ENCODE measurements around the gene TRAPPC3L.

GRCh38 chr6:116500969-116501433, 44.5 kb downstream of the TRAPPC3L start:
- TF ChIP-seq, protein P1, sequence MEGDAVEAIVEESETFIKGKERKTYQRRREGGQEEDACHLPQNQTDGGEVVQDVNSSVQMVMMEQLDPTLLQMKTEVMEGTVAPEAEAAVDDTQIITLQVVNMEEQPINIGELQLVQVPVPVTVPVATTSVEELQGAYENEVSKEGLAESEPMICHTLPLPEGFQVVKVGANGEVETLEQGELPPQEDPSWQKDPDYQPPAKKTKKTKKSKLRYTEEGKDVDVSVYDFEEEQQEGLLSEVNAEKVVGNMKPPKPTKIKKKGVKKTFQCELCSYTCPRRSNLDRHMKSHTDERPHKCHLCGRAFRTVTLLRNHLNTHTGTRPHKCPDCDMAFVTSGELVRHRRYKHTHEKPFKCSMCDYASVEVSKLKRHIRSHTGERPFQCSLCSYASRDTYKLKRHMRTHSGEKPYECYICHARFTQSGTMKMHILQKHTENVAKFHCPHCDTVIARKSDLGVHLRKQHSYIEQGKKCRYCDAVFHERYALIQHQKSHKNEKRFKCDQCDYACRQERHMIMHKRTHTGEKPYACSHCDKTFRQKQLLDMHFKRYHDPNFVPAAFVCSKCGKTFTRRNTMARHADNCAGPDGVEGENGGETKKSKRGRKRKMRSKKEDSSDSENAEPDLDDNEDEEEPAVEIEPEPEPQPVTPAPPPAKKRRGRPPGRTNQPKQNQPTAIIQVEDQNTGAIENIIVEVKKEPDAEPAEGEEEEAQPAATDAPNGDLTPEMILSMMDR (IDR thresholded peaks at IDR 0.05) = no peak
- no peak for TF ChIP-seq POLR2A (IDR thresholded peaks at IDR 0.05)
